GM18520 (cell line): Measurements from ENCODE around the gene CYB5RL.

Source experiments
- ATAC-seq: cut with Tn5 transposase; IDR thresholded peaks from one replicate; pipeline ENCODE4 v1.9.1; 2021; ENCODE audit not compliant: unreplicated experiment

Gene CYB5RL

DNA sequence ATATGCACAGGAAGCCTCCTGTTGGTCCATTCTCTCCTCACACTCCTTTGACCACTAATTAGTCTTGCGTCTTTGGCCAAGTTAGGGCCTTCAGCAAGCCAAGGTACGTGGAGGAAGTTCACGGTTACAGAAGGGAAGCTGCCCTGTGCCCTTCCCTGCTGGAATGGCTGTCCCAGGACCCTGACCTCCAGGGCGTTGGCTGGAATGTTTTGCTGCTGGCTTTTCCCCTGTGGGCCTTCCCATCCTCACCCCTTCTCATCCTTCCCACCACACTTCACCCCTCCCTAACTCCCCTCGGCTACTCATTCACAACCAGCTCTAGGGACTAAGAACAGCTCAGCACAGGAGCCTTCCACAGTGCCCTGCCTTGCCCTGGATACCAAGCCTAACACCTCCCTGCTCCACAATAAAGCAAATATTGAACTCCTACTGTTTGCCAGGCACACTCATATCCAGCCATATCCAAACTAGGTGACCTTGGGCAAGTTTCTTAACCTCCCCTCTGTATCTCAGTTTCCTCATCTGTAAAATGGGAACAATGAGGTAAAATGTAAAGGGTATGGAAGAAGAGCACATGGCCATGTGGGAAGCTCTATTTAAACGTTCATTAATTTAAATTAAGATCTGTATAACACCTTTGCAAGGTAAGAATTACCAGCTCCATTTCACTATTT is 38.2 kb downstream of the CYB5RL start:
- ATAC-seq = no peak

DNA sequence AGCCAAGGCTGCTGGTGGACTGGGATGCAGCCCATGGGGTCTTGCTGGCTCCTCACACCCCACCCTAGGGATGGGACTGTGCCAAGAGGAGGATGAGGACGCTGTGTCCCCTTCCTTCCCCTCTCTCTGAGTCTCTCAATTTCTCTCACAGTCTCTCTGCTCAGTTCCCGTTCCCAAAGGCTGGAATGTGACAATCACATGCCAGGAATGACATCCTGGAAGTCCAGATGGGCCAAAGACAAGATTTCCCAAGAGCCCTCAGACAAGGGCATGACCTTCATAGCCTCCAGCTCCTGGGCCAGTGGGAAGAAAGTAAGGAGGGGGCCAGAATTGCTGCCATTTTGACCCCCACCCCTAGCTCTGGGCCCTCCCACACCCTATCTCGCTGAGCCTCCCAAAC is 39.5 kb downstream of the CYB5RL start:
- no peak for ATAC-seq

DNA sequence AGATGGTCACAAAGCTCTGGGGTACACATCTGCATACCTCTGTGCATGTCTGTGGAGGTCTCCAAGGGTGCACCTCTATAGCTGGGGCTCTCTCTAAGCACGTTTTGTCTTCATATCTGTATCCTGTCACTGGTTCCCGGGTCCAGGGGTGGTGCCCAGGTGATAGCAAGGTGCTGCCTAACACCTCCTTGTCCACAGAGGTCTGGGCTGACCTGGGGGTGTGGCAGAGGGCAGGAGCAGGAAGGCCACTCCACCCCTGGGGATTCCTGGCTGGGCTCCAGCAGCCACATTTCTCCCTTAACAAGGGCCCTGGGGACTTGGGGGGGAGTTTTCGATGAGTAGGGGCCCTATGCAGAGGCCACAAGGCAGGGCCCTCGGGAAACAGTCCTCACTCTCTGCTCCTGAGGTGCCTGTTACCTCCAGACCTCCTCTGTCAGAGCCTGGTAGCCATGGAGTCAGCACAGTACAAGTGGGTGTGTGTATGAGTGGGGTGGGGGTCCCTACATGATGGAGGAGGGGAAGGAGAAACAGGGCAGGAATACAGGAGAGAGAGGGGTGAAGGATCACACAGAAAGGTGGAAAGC is 40.0 kb downstream of the CYB5RL start:
- ATAC-seq = no peak

DNA sequence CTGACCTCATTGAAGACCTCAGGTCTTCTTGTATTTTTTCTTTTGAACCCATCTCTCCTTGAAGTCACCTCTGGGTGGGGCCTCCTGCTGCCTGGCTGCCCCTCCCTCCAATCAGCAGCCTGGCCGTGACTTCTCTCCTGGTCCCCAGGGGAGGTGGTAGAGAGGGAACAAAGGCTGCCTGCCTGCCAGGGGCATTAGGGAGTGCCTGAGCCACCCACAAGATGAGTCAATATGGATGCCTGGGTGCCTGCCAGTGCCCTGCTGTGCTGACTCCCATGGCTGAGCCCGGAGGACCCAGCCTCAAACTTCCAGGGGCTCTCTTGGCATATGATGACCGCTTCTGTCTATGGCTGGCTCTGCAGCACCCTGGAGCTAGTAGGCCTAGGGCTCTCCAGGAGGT is 41.8 kb downstream of the CYB5RL start:
- ATAC-seq = no peak

DNA sequence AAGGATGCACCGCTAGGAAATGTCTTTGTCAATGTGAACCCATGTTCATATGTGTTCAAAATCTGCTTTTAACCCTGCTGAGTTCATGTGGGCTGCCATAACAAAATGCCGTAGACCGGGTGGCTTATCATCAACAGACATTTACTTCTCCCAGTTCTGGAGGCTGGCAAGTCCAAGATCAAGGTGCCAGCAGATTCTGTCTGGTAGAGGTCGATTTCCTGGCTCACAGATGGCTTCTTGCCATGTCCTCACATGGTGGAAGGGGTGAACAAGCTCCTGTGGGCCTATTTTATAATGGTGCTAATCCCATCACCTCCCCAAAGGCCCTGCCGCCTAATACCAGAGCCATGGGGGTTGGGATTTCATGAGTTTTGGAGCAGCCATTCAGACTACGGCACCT is 42.4 kb downstream of the CYB5RL start:
- no peak for ATAC-seq

DNA sequence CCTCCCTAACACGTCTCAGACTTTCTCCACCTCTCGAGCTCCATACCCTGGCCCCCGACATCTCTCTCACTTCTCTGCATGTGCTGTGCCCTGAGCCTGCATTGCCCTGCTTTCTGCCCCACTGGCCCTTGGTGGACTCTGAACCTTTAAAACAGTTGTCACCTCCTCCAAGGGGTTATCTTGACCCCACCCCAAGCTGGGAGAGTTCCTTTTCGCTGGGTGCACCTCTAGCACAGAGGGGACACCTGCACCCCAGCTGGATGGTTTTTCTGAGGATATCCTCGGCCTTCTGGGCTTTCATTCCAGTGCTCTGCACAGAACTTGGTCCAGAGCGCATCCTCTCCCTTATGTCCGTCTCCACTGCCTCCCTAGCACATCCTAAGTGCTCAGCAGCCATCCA is 42.8 kb downstream of the CYB5RL start:
- ATAC-seq = no peak

DNA sequence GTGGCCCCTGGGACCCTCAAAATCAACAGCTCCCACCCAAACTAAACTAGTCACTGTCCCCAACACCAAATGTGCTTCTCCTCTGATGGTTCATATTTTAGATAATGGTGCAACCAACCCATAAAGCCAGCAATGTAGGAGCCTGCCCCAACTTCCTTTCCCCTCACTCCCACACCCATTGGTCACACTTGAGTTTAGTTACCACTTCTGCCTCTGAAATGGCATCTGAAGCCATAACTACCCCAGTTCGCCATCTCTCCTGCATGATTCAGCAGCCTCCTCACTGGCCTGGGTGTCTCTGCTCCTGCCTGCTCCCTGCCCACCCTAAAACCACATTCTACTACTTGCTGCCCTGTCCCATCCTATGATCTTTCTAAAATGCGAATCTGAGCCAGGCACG is 43.6 kb downstream of the CYB5RL start:
- no peak for ATAC-seq

DNA sequence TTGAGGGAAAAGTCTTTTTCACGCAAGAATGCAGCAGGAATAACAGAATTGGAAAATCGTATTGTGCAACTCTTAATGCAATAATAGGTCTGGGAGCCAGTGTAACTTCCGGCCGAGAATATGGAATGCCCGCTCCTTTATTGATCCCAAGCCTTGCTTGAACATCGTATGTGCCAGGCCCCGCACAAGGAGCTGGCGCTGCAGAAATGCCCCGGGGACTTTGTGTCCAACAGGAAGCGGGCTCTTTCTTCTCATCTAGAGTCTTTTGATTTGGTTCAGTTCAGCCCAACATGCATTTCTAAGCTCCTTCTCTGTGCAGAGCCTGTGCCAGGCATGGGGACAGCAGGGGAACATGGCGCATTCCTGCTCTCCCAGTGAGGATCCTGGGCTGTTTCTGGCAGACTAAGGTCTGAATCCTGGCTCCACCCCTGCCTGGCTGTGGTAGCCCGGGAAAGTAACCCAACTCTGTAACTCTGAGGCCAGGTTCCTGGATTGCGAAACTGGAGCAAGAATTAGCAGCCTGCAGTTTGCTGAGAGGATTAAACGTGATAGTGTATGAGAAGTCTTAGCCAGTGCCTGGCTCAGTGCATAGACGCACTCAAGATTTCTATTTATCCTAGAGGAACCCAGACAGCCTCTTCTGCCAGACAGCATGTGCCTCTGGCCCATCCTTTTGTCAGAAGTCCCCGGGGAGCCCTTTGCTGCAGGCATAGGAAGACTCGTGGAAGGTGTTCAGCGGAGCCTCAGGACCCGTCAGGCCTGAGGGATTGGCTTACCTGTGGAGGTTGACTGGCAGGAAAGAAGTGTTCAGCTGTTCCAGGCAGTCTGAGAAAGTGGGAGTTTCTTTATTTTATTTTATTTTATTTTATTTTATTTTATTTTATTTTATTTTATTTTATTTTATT is 46.0 kb downstream of the CYB5RL start:
- no peak for ATAC-seq

DNA sequence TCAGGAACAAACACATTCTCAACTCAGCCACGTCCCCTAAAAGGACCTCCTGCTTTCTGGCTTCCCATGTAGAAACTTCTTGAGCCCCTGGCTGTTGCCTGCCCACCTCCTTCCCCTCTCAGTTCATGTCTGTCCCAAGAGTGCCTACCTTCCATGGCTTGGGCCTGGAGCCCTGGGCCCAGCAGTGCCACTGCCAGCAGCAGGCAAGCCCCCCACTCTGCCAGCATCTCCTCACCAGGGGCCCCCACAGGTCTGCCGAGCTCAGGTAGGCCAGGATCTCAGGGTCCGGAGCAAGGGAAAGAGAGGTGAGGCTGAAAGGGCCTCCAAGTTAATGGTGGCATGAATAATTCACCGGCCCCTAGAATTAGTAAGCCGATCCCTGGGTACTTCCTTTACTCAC is 47.1 kb downstream of the CYB5RL start, which contains the start of gene CDCP2:
TSS of gene CDCP2 (minus strand) at position 305 of the 400 bp plus-strand sequence. CDS start at position 227, 78 bp downstream.
- ATAC-seq = no peak

DNA sequence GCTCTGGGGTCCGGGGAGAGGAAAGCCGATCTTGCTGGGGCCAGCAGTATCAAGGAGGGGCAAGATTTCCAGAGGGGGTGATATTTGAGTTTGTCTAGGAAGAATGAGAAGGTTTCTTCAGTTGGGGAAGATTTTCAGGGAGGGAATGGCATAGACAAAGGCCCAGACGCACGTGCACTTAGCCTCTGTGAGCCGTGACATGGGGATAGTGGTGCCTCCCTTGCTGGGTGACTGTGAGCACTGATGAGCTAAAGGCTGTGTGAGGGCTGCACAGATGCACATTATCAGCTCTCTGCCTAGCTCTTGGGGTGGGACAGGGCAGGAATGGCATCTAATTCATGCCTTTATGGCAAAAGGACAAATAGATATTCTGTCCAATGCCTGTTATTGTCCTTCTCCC is 48.8 kb downstream of the CYB5RL start:
- ATAC-seq = no peak
